BJ (cell line): ENCODE measurements around the gene TLR3. TPM values are rescaled to one million over a fixed set of nuclear protein-coding genes. Genes with fewer than 3 reads are reported as not detected.
A peak's percentile ranks its signal among the peaks of the same experiment; 100 is the strongest.

Experiments
- CTCF ChIA-PET: fragments of 350-600 bp; formaldehyde crosslinking; extraction: SDS; loops from one replicate; lab custom pipeline; 2021; ENCODE audit warnings: antibody characterized with exemption, inconsistent platforms; lab: Yijun Ruan, JAX
- POLR2A ChIA-PET: fragments of 300-600 bp; sonication (Branson Sonifier 250); formaldehyde crosslinking; extraction: SDS; loops from one replicate; lab custom pipeline; 2021; ENCODE audit warnings: antibody characterized with exemption; lab: Charles Lee
- DNase-seq: peaks from one replicate; pipeline ENCODE4 v3.0.0-alpha.2; 2011; ENCODE audit warnings: low read depth
- H3K27me3 ChIP-seq: 2 replicates; pipeline ENCODE4 v1.6.0; 2011; ENCODE audit warnings: low read length; ENCODE audit not compliant: control insufficient read depth, insufficient read depth
- H3K36me3 ChIP-seq: 2 replicates; pipeline ENCODE4 v1.5.1; 2011; ENCODE audit warnings: low read length; ENCODE audit not compliant: control insufficient read depth, insufficient read depth
- H3K4me3 ChIP-seq: 2 replicates; pipeline ENCODE4 v1.5.1; 2011; ENCODE audit warnings: low read depth, mild to moderate bottlenecking, control low read depth, low read length
- polyA plus RNA-seq: library from polyadenylated mRNA; depleted of rRNA; stranded (reverse); fragments of >200 nt; gene quantifications from 2 replicates; pipeline ENCODE4 v1.2.3, GENCODE V29; 2011; rRNA removed
- small RNA-seq: library from RNA; depleted of rRNA; stranded (forward); fragments of <200 nt; gene quantifications from one replicate; pipeline ENCODE3, GENCODE V24; 2012; ENCODE audit warnings: low replicate concordance, low read depth; ENCODE audit not compliant: insufficient read length
- TF ChIP-seq, protein P1 (sequence below): IDR thresholded peaks from 2 replicates; pipeline ENCODE4 v1.5.1; 2011; ENCODE audit warnings: low read depth, mild to moderate bottlenecking, control low read depth, inconsistent platforms, low read length, moderate library complexity; ENCODE audit not compliant: insufficient read depth

The TLR3 gene
- polyA plus RNA-seq, 1 experiment = 0.44 TPM

- ChIA-PET CTCF (interaction anchor here (1.1 kb wide), 1 partner anchor 20 kb away, joined by 3 read pairs; no protein-coding TSS in a partner anchor), POLR2A (no interaction called here)
- Histone ChIP-seq H3K4me3 (no peak overlapping the region), H3K27me3 (no peaks in the 10 kb centered on the region; the same call in 1 of the 2 replicates), H3K36me3 (no peaks in the 10 kb centered on the region)
- DNase-seq = no peak
- TF ChIP-seq, protein P1, sequence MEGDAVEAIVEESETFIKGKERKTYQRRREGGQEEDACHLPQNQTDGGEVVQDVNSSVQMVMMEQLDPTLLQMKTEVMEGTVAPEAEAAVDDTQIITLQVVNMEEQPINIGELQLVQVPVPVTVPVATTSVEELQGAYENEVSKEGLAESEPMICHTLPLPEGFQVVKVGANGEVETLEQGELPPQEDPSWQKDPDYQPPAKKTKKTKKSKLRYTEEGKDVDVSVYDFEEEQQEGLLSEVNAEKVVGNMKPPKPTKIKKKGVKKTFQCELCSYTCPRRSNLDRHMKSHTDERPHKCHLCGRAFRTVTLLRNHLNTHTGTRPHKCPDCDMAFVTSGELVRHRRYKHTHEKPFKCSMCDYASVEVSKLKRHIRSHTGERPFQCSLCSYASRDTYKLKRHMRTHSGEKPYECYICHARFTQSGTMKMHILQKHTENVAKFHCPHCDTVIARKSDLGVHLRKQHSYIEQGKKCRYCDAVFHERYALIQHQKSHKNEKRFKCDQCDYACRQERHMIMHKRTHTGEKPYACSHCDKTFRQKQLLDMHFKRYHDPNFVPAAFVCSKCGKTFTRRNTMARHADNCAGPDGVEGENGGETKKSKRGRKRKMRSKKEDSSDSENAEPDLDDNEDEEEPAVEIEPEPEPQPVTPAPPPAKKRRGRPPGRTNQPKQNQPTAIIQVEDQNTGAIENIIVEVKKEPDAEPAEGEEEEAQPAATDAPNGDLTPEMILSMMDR = no peak
Measured at GRCh38 chr4:186134257-186134656, 65.3 kb downstream of the TLR3 start.

- ChIA-PET CTCF (interaction anchor here (1.1 kb wide), 1 partner anchor 19 kb away, joined by 3 read pairs; no protein-coding TSS in a partner anchor), POLR2A (no interaction called here)
- DNase-seq = no peak
- Histone ChIP-seq H3K36me3 (no peaks in the 10 kb centered on the region), H3K4me3 (no peak overlapping the region), H3K27me3 (no peaks in the 10 kb centered on the region; the same call in 1 of the 2 replicates)
- TF ChIP-seq, protein P1 = no peak
Measured at GRCh38 chr4:186134861-186135260, 65.9 kb downstream of the TLR3 start.

- no peak for DNase-seq
- no peaks in the 10 kb centered on the region; the same call in 1 of the 2 replicates for H3K27me3 ChIP-seq
- H3K4me3 ChIP-seq = no peak overlapping the region
- H3K36me3 ChIP-seq = no peaks in the 10 kb centered on the region
- TF ChIP-seq, protein P1 = peak; percentile 47
- ChIA-PET POLR2A (no interaction called here), CTCF (interaction anchor here (0.7 to 1.9 kb wide), 5 partner anchors 9 to 101 kb away, joined by 3 to 10 read pairs (median 3); no protein-coding TSS in a partner anchor)
Measured at GRCh38 chr4:186137196-186137794, 68.3 kb downstream of the TLR3 start.

Small RNA genes lying within 50 kb of the gene (small RNA-seq; reads per million reads assigned to genes)
- not detected for gene RF00322
- not detected for gene RNU4-64P

Other genes with a start within 250 kb of the TLR3 start
- 0.32 TPM in 1 of 2 replicates, not detected in the other for gene FAM149A, start 35.5 kb downstream of the TLR3 start, polyA plus RNA-seq
- 4.2 and 6.3 TPM in 2 replicates for gene CYP4V2, start 122.4 kb downstream of the TLR3 start, polyA plus RNA-seq
- not detected in 2 replicates for gene KLKB1, start 158.4 kb downstream of the TLR3 start, polyA plus RNA-seq
- not detected in 2 replicates for gene F11, start 197.0 kb downstream of the TLR3 start, polyA plus RNA-seq